Measurements from ENCODE around the gene SHISA8. TPM values are rescaled to one million over a fixed set of nuclear protein-coding genes. Genes with fewer than 3 reads are reported as not detected.

Gene SHISA8
- total and polyA plus RNA-seq, 10 of the 15 experiments (the other 5 are each of a cell fraction or from before 2014, with no cell fraction given): 0.06 to 10.1 (median 0.25) TPM

- TF ChIP-seq, protein P1, sequence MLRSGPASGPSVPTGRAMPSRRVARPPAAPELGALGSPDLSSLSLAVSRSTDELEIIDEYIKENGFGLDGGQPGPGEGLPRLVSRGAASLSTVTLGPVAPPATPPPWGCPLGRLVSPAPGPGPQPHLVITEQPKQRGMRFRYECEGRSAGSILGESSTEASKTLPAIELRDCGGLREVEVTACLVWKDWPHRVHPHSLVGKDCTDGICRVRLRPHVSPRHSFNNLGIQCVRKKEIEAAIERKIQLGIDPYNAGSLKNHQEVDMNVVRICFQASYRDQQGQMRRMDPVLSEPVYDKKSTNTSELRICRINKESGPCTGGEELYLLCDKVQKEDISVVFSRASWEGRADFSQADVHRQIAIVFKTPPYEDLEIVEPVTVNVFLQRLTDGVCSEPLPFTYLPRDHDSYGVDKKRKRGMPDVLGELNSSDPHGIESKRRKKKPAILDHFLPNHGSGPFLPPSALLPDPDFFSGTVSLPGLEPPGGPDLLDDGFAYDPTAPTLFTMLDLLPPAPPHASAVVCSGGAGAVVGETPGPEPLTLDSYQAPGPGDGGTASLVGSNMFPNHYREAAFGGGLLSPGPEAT (IDR thresholded peaks at IDR 0.05; ENCODE audit: low read depth): no peak
- TF ChIP-seq PML (IDR thresholded peaks at IDR 0.05; ENCODE audit: low read length): no peak
- no peak for TF ChIP-seq POLR2A (IDR thresholded peaks at IDR 0.05; ENCODE audit: low read depth, low read length)
- TF ChIP-seq RELA (IDR thresholded peaks at IDR 0.05; ENCODE audit: borderline replicate concordance, partially characterized antibody): no peak
These were observed 2.4 kb downstream of the SHISA8 start (continued) for GRCh38 chr22:41912338-41913039.

DNA sequence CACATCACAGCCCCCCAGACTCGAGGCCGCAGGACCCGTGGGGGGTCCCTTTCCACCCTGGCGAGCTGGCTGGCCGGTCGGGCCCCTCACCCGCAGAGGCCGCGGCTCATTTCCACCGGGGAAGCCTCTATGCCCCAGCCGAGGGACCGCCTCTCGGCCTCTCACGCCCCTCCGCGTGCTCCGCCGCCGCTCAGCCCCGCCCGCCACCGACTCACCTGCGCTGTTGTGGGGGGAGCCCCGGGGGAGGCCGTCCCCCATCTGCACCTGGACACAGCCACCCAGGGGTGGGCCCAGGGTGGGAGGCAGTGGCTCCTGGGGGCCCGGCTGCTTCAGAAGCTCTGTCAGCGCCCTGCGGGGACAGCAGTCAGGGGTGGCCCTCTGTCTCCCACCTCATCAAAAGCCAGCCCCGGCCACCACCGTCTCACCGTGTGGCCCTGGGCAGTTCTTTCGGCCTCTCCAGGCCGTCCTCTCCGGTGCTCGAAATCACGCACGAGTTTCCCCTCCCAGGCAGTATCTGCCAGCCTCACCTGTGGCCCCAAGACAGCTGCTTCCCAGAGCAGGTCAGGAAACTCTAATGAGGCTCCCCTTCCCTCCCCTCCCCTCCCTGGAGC is 3.8 kb downstream of the SHISA8 start:
- Histone ChIP-seq H3K4me2 (ENCODE audit: control insufficient read depth, insufficient read depth) (peak overlapping the region; percentile 68; the same call in 1 of the 2 replicates), H3K36me3 (ENCODE audit: control insufficient read depth in 2 of 2, insufficient read depth in 2 of 2, low read length in 1 of 2) (peaks cover 0 to 3% of the 10 kb centered on the region in 2 experiments; a peak in 1 of 4 replicates), H4K20me1 (ENCODE audit: control insufficient read depth, insufficient read depth) (peaks cover 6% of the 10 kb centered on the region; the same call in 1 of the 2 replicates), H3K4me3 (0 out of 2 replicates have a peak overlapping the region, but pooled peaks have one; percentile 32), H2AFZ (ENCODE audit: control insufficient read depth, low read depth, low read length) (no peak overlapping the region), H3K4me1 (ENCODE audit: control insufficient read depth, insufficient read depth, low read length) (peaks cover 22% of the 10 kb centered on the region), H3K79me2 (ENCODE audit: control insufficient read depth, insufficient read depth, low read length) (no peaks in the 10 kb centered on the region), H3K9ac (ENCODE audit: control insufficient read depth, insufficient read depth, low read length) (no peak overlapping the region), H3K27ac (ENCODE audit: control insufficient read depth, insufficient read depth) (no peak overlapping the region), H3K9me3 (replicated peaks; ENCODE audit: control insufficient read depth, insufficient read depth, low read length) (no peaks in the 10 kb centered on the region), H3K27me3 (replicated peaks in 1 of 2; ENCODE audit: control insufficient read depth in 2 of 2, insufficient read depth in 2 of 2, low read length in 1 of 2) (peaks cover 6 to 12% of the 10 kb centered on the region in 2 experiments; a peak in 3 of 4 replicates)
- FAIRE-seq: no peak
- ChIA-PET CTCF (interaction anchor here (1.4 to 2.9 kb wide), 3 partner anchors 30 to 244 kb away, joined by 4 to 9 read pairs (median 4); no protein-coding TSS in a partner anchor), RAD21 (ENCODE audit: unreplicated experiment) (interaction anchor here (1.2 to 5.8 kb wide), 4 partner anchors 12 to 214 kb away, joined by 3 to 40 read pairs (median 8); no protein-coding TSS in a partner anchor), POLR2A (interaction anchor here (1.1 to 2.3 kb wide), 5 partner anchors 13 to 89 kb away, joined by 3 to 10 read pairs (median 3); no protein-coding TSS in a partner anchor), SMC1A (ENCODE audit: uncharacterized antibody, unreplicated experiment) (interaction anchor here (1.3 to 1.6 kb wide), 2 partner anchors 76 to 88 kb away, joined by 4 read pairs; no protein-coding TSS in a partner anchor)
- 40% methylated on average over 25 of the region's 37 CpGs for WGBS (ENCODE audit: insufficient coverage, insufficient replicate concordance, low lambda C conversion rate, missing lambda C conversion rate)
- no peak for DNase-seq (ENCODE audit: low read depth, low spot score)
- BruUV-seq (replicated peaks): no TSS peak
- no peak for ATAC-seq
- TF ChIP-seq CHD1 (IDR thresholded peaks at IDR 0.05; ENCODE audit: low read depth, low read length) (no peak), RUNX3 (IDR thresholded peaks at IDR 0.05; ENCODE audit: low read length) (no peak), BCL3 (IDR thresholded peaks at IDR 0.05; ENCODE audit: borderline replicate concordance, insufficient read depth, low read depth, low read length, poor library complexity, severe bottlenecking) (no peak), NR2C1 (IDR thresholded peaks at IDR 0.05) (no peak), TAF1 (IDR thresholded peaks at IDR 0.05; ENCODE audit: borderline replicate concordance, low read depth, low read length) (no peak), SUZ12 (IDR thresholded peaks at IDR 0.05; ENCODE audit: unreplicated experiment) (peak; percentile 13)
- intact Hi-C loops (cut with micrococcal nuclease; ENCODE audit: unreplicated experiment): no loop called here
- in situ Hi-C loops (cut with MboI): no loop called here
